Measurements from ENCODE around the gene SPPL2B.

GRCh38 chr19:2289714-2290435, 38.6 kb upstream of the SPPL2B start:
- TF ChIP-seq POLR2A (IDR thresholded peaks at IDR 0.05) (no peak), CTCF (IDR thresholded peaks at IDR 0.05) (no peak)

All from right lobe of liver (tissue), 4 donors.